ENCODE data around the gene RXRB.

Gene RXRB

GRCh38 chr6:33176906-33177305 is 23.6 kb downstream of the RXRB start:
- no peak for DNase-seq (ENCODE audit: low spot score)

- no peak for DNase-seq (ENCODE audit: low spot score)
These were observed 24.9 kb downstream of the RXRB start for GRCh38 chr6:33175436-33176069.

- DNase-seq (ENCODE audit: low spot score), result no peak
These were observed 25.7 kb downstream of the RXRB start for GRCh38 chr6:33174784-33175183.

- DNase-seq (ENCODE audit: low spot score), result no peak
These were observed 26.8 kb downstream of the RXRB start for GRCh38 chr6:33173535-33174180.

GRCh38 chr6:33172688-33173534 is 27.6 kb downstream of the RXRB start:
- no peak for DNase-seq (ENCODE audit: low spot score)

- DNase-seq (ENCODE audit: low spot score), result no peak
These were observed 28.4 kb downstream of the RXRB start for GRCh38 chr6:33171880-33172687.

GRCh38 chr6:33171016-33171879 is 29.2 kb downstream of the RXRB start:
- no peak for DNase-seq (ENCODE audit: low spot score)

- DNase-seq (ENCODE audit: low spot score), result no peak
These were observed 30.1 kb downstream of the RXRB start for GRCh38 chr6:33170176-33171015.

GRCh38 chr6:33169291-33170175 is 30.9 kb downstream of the RXRB start:
- DNase-seq (ENCODE audit: low spot score), result no peak

GRCh38 chr6:33168639-33169038 is 31.8 kb downstream of the RXRB start:
- DNase-seq (ENCODE audit: low spot score), result no peak

- no peak for DNase-seq (ENCODE audit: low spot score)
These were observed 32.2 kb downstream of the RXRB start for GRCh38 chr6:33168284-33168601.

GRCh38 chr6:33167374-33168283 is 32.8 kb downstream of the RXRB start:
- DNase-seq (ENCODE audit: low spot score), result no peak

- no peak for DNase-seq (ENCODE audit: low spot score)
These were observed 33.7 kb downstream of the RXRB start for GRCh38 chr6:33166811-33167210.

GRCh38 chr6:33166363-33166762 is 34.1 kb downstream of the RXRB start:
- no peak for DNase-seq (ENCODE audit: low spot score)

- DNase-seq (ENCODE audit: low spot score), result no peak
These were observed 34.7 kb downstream of the RXRB start for GRCh38 chr6:33165581-33166258.

GRCh38 chr6:33164665-33165373 is 35.6 kb downstream of the RXRB start:
- no peak for DNase-seq (ENCODE audit: low spot score)

- DNase-seq (ENCODE audit: low spot score), result no peak
These were observed 36.3 kb downstream of the RXRB start for GRCh38 chr6:33164176-33164575.
